Ascending aorta (tissue), 2 donors: ENCODE results near the gene LRRC38. TPM values are rescaled to one million over a fixed set of nuclear protein-coding genes. Genes with fewer than 3 reads are reported as not detected.

Experiments used
- DNase-seq, 2 donors: peaks; one replicate each; pipeline ENCODE4 v3.0.0-alpha.2; 2019; ENCODE audit warnings: low spot score in 2 of 2
- H3K27ac ChIP-seq, 2 donors: fragments of 200-600 bp; sonication (generic); one replicate each; pipeline ENCODE4 v1.5.1; 2016 to 2017; ENCODE audit warnings: mild to moderate bottlenecking in 1 of 2
- H3K27me3 ChIP-seq: fragments of 200-600 bp; sonication (generic); one replicate; pipeline ENCODE4 v1.5.1; 2017
- H3K36me3 ChIP-seq, 2 donors: fragments of 200-600 bp; sonication (generic); one replicate each; pipeline ENCODE4 v1.5.1; 2016
- H3K4me1 ChIP-seq, 2 donors: fragments of 200-600 bp; sonication (generic); one replicate each; pipeline ENCODE4 v1.5.1; 2016 to 2017; ENCODE audit warnings: mild to moderate bottlenecking in 1 of 2
- H3K4me3 ChIP-seq, 2 donors: fragments of 200-600 bp; sonication (generic); one replicate each; pipeline ENCODE4 v1.5.1; 2016 to 2017; ENCODE audit warnings: mild to moderate bottlenecking in 1 of 2
- H3K9me3 ChIP-seq, 2 donors: fragments of 200-600 bp; sonication (generic); one replicate each; pipeline ENCODE4 v1.5.1; 2016
- CTCF ChIP-seq, 3 experiments: fragments of 200-600 bp in 2 of 3; fragments of 450-650 bp in 1 of 3; sonication (generic) in 2 of 3; IDR thresholded peaks; one replicate each; pipeline ENCODE4 v1.5.1; 2016 to 2019; ENCODE audit warnings: antibody characterized with exemption in 3 of 3, mild to moderate bottlenecking in 1 of 3, moderate library complexity in 1 of 3
- intact Hi-C: fragments of 100-400 bp; cut with DNase I; formaldehyde crosslinking; loops from one replicate; pipeline ENCODE4 v1.15.1; 2023
- total RNA-seq: library from RNA; depleted of rRNA; stranded (reverse); fragments of >200 nt; gene quantifications from one replicate; pipeline ENCODE4 v1.1.0, GENCODE V29; 2016

Gene LRRC38
- total RNA-seq, 1 donor from 2014 or later = not detected

- Histone ChIP-seq H3K36me3 (no peaks in the 10 kb centered on the region), H3K9me3 (no peaks in the 10 kb centered on the region), H3K4me1 (peaks cover 0 to 2% of the 10 kb centered on the region in 2 donors), H3K4me3 (peak overlapping the region; percentile 7 to 30), H3K27me3 (no peaks in the 10 kb centered on the region), H3K27ac (peak overlapping the region in 1 of 2 donors; percentile 22)
- peak in 2 of 3 experiments; percentile 34 to 63 for TF ChIP-seq CTCF (IDR thresholded peaks at IDR 0.05)
- no peak for DNase-seq
- intact Hi-C loops = no loop called here
Measured at GRCh38 chr1:13543451-13544220, 29.8 kb upstream of the LRRC38 start.

- no peak for DNase-seq
- H3K4me3 ChIP-seq = no peak overlapping the region
- H3K27me3 ChIP-seq = no peaks in the 10 kb centered on the region
- H3K4me1 ChIP-seq = peaks cover 0 to 2% of the 10 kb centered on the region in 2 donors
- no peak overlapping the region for H3K27ac ChIP-seq
- no peaks in the 10 kb centered on the region for H3K9me3 ChIP-seq
- no peak for TF ChIP-seq CTCF (IDR thresholded peaks at IDR 0.05)
- intact Hi-C loops = no loop called here
- H3K36me3 ChIP-seq = no peaks in the 10 kb centered on the region
Measured at GRCh38 chr1:13541435-13542215, 27.8 kb upstream of the LRRC38 start.

GRCh38 chr1:13540866-13541265, 27.1 kb upstream of the LRRC38 start:
- H3K27ac ChIP-seq = no peak overlapping the region
- H3K36me3 ChIP-seq = no peaks in the 10 kb centered on the region
- DNase-seq = no peak
- TF ChIP-seq CTCF (IDR thresholded peaks at IDR 0.05) = no peak
- intact Hi-C loops = no loop called here
- no peaks in the 10 kb centered on the region for H3K27me3 ChIP-seq
- no peak overlapping the region for H3K4me3 ChIP-seq
- no peaks in the 10 kb centered on the region for H3K9me3 ChIP-seq
- H3K4me1 ChIP-seq = peaks cover 0 to 2% of the 10 kb centered on the region in 2 donors

GRCh38 chr1:13539683-13540082, 25.9 kb upstream of the LRRC38 start:
- H3K27ac ChIP-seq = no peak overlapping the region
- peaks cover 0 to 2% of the 10 kb centered on the region in 2 donors for H3K4me1 ChIP-seq
- intact Hi-C loops = no loop called here
- no peaks in the 10 kb centered on the region for H3K36me3 ChIP-seq
- no peaks in the 10 kb centered on the region for H3K27me3 ChIP-seq
- no peak for TF ChIP-seq CTCF (IDR thresholded peaks at IDR 0.05)
- no peak overlapping the region for H3K4me3 ChIP-seq
- H3K9me3 ChIP-seq = no peaks in the 10 kb centered on the region
- no peak for DNase-seq

- DNase-seq = no peak
- Histone ChIP-seq H3K4me1 (peaks cover 0 to 2% of the 10 kb centered on the region in 2 donors), H3K27me3 (no peaks in the 10 kb centered on the region), H3K9me3 (no peaks in the 10 kb centered on the region), H3K27ac (no peak overlapping the region), H3K4me3 (no peak overlapping the region), H3K36me3 (no peaks in the 10 kb centered on the region)
- intact Hi-C loops = no loop called here
- no peak for TF ChIP-seq CTCF (IDR thresholded peaks at IDR 0.05)
Measured at GRCh38 chr1:13538832-13539231, 25.0 kb upstream of the LRRC38 start.
